Activated CD8-positive, alpha-beta memory T cell treated with anti-CD3 and anti-CD28 coated beads, Interleukin-2, amount 10 ng/mL, durations not matched to agents 7 days and 5 days (primary cell): ENCODE data around the gene ARL8A. TPM values are rescaled to one million over a fixed set of nuclear protein-coding genes. Genes with fewer than 3 reads are reported as not detected.
"Not testable (repeated sequence)": the region's sequence is repeated elsewhere in the genome, so short reads cannot be mapped to it uniquely, and the experiment has no call there.

ENCODE experiments used
- ATAC-seq: fragments of 150-1000 bp; cut with Tn5 transposase; one replicate; pipeline ENCODE4 v1.10.0; 2021; ENCODE audit warnings: moderate library complexity
- CTCF ChIA-PET: fragments of 350-600 bp; sonication (Branson Sonifier 250); formaldehyde crosslinking; loops from one replicate; lab custom pipeline; 2021; ENCODE audit warnings: antibody characterized with exemption; lab: Charles Lee
- DNase-seq: peaks from one replicate; pipeline ENCODE4 v3.0.0-alpha.2; 2020
- H3K27ac Mint-ChIP-seq: one replicate; pipeline ENCODE4 v1.8.0; 2021; ENCODE audit warnings: mild to moderate bottlenecking, mixed read lengths
- H3K27me3 Mint-ChIP-seq: one replicate; pipeline ENCODE4 v1.8.0; 2021; ENCODE audit warnings: mixed read lengths
- H3K36me3 Mint-ChIP-seq: one replicate; pipeline ENCODE4 v1.8.0; 2021; ENCODE audit warnings: mild to moderate bottlenecking, mixed read lengths
- H3K4me1 Mint-ChIP-seq: one replicate; pipeline ENCODE4 v1.8.0; 2021; ENCODE audit warnings: mixed read lengths
- H3K4me3 Mint-ChIP-seq: one replicate; pipeline ENCODE4 v1.8.0; 2021; ENCODE audit warnings: mild to moderate bottlenecking, moderate library complexity, mixed read lengths
- H3K9me3 Mint-ChIP-seq: one replicate; pipeline ENCODE4 v1.8.0; 2022; ENCODE audit warnings: low read depth, mixed read lengths
- total RNA-seq, 2 experiments: library from RNA; stranded (reverse); gene quantifications; one replicate each; pipeline ENCODE4 v1.2.3, GENCODE V29; 2021

The ARL8A gene
- 10 to 100 TPM; 50.0 to 68.9 TPM for total RNA-seq

- Mint-ChIP-seq H3K27me3 (no peaks in the 10 kb centered on the region), H3K36me3 (peaks cover 17% of the 10 kb centered on the region), H3K27ac (peak within 1 kb of the TSS; percentile 90), H3K4me1 (peaks cover 41% of the 10 kb centered on the region), H3K9me3 (no peaks in the 10 kb centered on the region), H3K4me3 (peak within 1 kb of the TSS; percentile 85)
- CTCF ChIA-PET = interaction anchor here (0.7 to 4.4 kb wide), 7 partner anchors 10 to 172 kb away, joined by 3 to 30 read pairs (median 7); partner anchors contain the start of gene PTPN7
- peak; percentile 84 for ATAC-seq
- peak; percentile 79 for DNase-seq
Observed at GRCh38 chr1:202144402-202145067, at the start of gene ARL8A. Gene ARL8A, minus strand, starts transcription at chr1:202144737. Its CDS starts 165 bp downstream, at chr1:202144572.

GRCh38 chr1:202194328-202194648 lies 49.8 kb upstream of the ARL8A start:
- no peak overlapping the region for H3K27ac Mint-ChIP-seq
- no peaks in the 10 kb centered on the region for H3K9me3 Mint-ChIP-seq
- H3K4me1 Mint-ChIP-seq = peaks cover 7% of the 10 kb centered on the region
- peaks cover 42% of the 10 kb centered on the region for H3K27me3 Mint-ChIP-seq
- H3K36me3 Mint-ChIP-seq = no peaks in the 10 kb centered on the region
- H3K4me3 Mint-ChIP-seq = no peak overlapping the region
- ATAC-seq (no peak), DNase-seq (no peak)
- CTCF ChIA-PET = interaction anchor here (1.9 to 3.4 kb wide), 7 partner anchors 8 to 525 kb away, joined by 5 to 50 read pairs (median 15); no protein-coding TSS in a partner anchor

GRCh38 chr1:202193614-202194327 lies 49.2 kb upstream of the ARL8A start, which contains the start of gene LGR6:
Gene LGR6, plus strand, starts transcription at chr1:202193799. Its CDS starts 191 bp downstream, at chr1:202193990.
- CTCF ChIA-PET = interaction anchor here (0.9 to 3.4 kb wide), 31 partner anchors 9 to 526 kb away, joined by 3 to 50 read pairs (median 5); partner anchors contain the start of gene UBE2T
- H3K4me1 Mint-ChIP-seq = peaks cover 7% of the 10 kb centered on the region

GRCh38 chr1:202192770-202193613 lies 48.5 kb upstream of the ARL8A start:
- Mint-ChIP-seq H3K4me3 (no peak overlapping the region), H3K36me3 (no peaks in the 10 kb centered on the region), H3K9me3 (no peaks in the 10 kb centered on the region), H3K4me1 (peaks cover 3% of the 10 kb centered on the region), H3K27ac (no peak overlapping the region), H3K27me3 (peaks cover 33% of the 10 kb centered on the region)
- ATAC-seq (peak; percentile 54), DNase-seq (peak; percentile 69)
- CTCF ChIA-PET = interaction anchor here (0.9 to 3.4 kb wide), 40 partner anchors 8 to 527 kb away, joined by 3 to 50 read pairs (median 5); partner anchors contain the start of gene UBE2T

More at GRCh38 chr1:202193614-202194327, 49.2 kb upstream of the ARL8A start, which contains the start of gene LGR6:
- no peak within 1 kb of the TSS for H3K4me3 Mint-ChIP-seq
- ATAC-seq = no peak
- no peak for DNase-seq
- H3K36me3 Mint-ChIP-seq = no peaks in the 10 kb centered on the region
- no peaks in the 10 kb centered on the region for H3K9me3 Mint-ChIP-seq
- H3K27ac Mint-ChIP-seq = no peak within 1 kb of the TSS
- H3K27me3 Mint-ChIP-seq = peaks cover 40% of the 10 kb centered on the region

- H3K27ac Mint-ChIP-seq, H3K4me3 Mint-ChIP-seq, H3K4me1 Mint-ChIP-seq, H3K36me3 Mint-ChIP-seq, DNase-seq, ATAC-seq, H3K9me3 Mint-ChIP-seq: not testable (repeated sequence)
- peaks cover 28% of the 10 kb centered on the region for H3K27me3 Mint-ChIP-seq
- CTCF ChIA-PET = interaction anchor here (1.8 to 2.9 kb wide), 3 partner anchors 123 to 528 kb away, joined by 3 to 50 read pairs (median 9); no protein-coding TSS in a partner anchor
Observed at GRCh38 chr1:202191391-202191790, 46.9 kb upstream of the ARL8A start.

- Mint-ChIP-seq H3K9me3 (no peaks in the 10 kb centered on the region), H3K27ac (no peak overlapping the region), H3K27me3 (peaks cover 18% of the 10 kb centered on the region), H3K4me1 (peaks cover 1% of the 10 kb centered on the region), H3K36me3 (no peaks in the 10 kb centered on the region), H3K4me3 (no peak overlapping the region)
- CTCF ChIA-PET = interaction anchor here (0.8 to 3.7 kb wide), 22 partner anchors 10 to 530 kb away, joined by 3 to 28 read pairs (median 6); partner anchors contain the start of gene UBE2T
- DNase-seq (no peak), ATAC-seq (no peak)
Observed at GRCh38 chr1:202189918-202190715, 45.6 kb upstream of the ARL8A start.

- Mint-ChIP-seq H3K4me3 (no peak overlapping the region), H3K27me3 (peaks cover 9% of the 10 kb centered on the region), H3K4me1 (peaks cover 4% of the 10 kb centered on the region), H3K27ac (no peak overlapping the region), H3K36me3 (no peaks in the 10 kb centered on the region), H3K9me3 (no peaks in the 10 kb centered on the region)
- ATAC-seq (peak; percentile 79), DNase-seq (peak; percentile 83)
- CTCF ChIA-PET = interaction anchor here (0.7 to 3.7 kb wide), 26 partner anchors 10 to 530 kb away, joined by 3 to 28 read pairs (median 5); partner anchors contain the start of gene UBE2T
Observed at GRCh38 chr1:202189001-202189790, 44.7 kb upstream of the ARL8A start.

- Mint-ChIP-seq H3K9me3 (no peaks in the 10 kb centered on the region), H3K4me3 (no peak overlapping the region), H3K27me3 (peaks cover 2% of the 10 kb centered on the region), H3K27ac (no peak overlapping the region), H3K4me1 (peaks cover 7% of the 10 kb centered on the region), H3K36me3 (no peaks in the 10 kb centered on the region)
- CTCF ChIA-PET = interaction anchor here (1.2 to 3.7 kb wide), 9 partner anchors 8 to 132 kb away, joined by 3 to 28 read pairs (median 8); partner anchors contain the start of gene PTPN7
- no peak for DNase-seq
- ATAC-seq = no peak
Observed at GRCh38 chr1:202187697-202188407, 43.3 kb upstream of the ARL8A start.

- no peak overlapping the region for H3K4me3 Mint-ChIP-seq
- peaks cover 7% of the 10 kb centered on the region for H3K4me1 Mint-ChIP-seq
- no peak for DNase-seq
- peaks cover 2% of the 10 kb centered on the region for H3K27me3 Mint-ChIP-seq
- CTCF ChIA-PET = interaction anchor here (1.0 to 3.7 kb wide), 6 partner anchors 11 to 129 kb away, joined by 3 to 28 read pairs (median 4); partner anchors contain the start of gene PTPN7
- H3K36me3 Mint-ChIP-seq = no peaks in the 10 kb centered on the region
- no peaks in the 10 kb centered on the region for H3K9me3 Mint-ChIP-seq
- no peak overlapping the region for H3K27ac Mint-ChIP-seq
- no peak for ATAC-seq
Observed at GRCh38 chr1:202187041-202187671, 42.6 kb upstream of the ARL8A start.

GRCh38 chr1:202186327-202186726 lies 41.8 kb upstream of the ARL8A start:
- H3K9me3 Mint-ChIP-seq = no peaks in the 10 kb centered on the region
- H3K4me3 Mint-ChIP-seq = no peak overlapping the region
- CTCF ChIA-PET = interaction anchor here (0.6 to 4.1 kb wide), 8 partner anchors 10 to 576 kb away, joined by 3 to 32 read pairs (median 3); partner anchors contain the start of gene PTPN7
- H3K27ac Mint-ChIP-seq = no peak overlapping the region
- peaks cover 2% of the 10 kb centered on the region for H3K27me3 Mint-ChIP-seq
- no peak for DNase-seq
- H3K4me1 Mint-ChIP-seq = peaks cover 7% of the 10 kb centered on the region
- no peak for ATAC-seq
- no peaks in the 10 kb centered on the region for H3K36me3 Mint-ChIP-seq
